ENCODE data around the gene TACSTD2. TPM values are rescaled to one million over a fixed set of nuclear protein-coding genes. Genes with fewer than 3 reads are reported as not detected.

The TACSTD2 gene
- total RNA-seq, 1 donor from 2014 or later: 21.2 TPM

GRCh38 chr1:58587667-58588066, 10.6 kb upstream of the TACSTD2 start:
- no peak overlapping the region for H3K27ac Mint-ChIP-seq
- no peak for DNase-seq (ENCODE audit: extremely low spot score, unreplicated experiment)
- peaks cover 12% of the 10 kb centered on the region for H3K4me1 Mint-ChIP-seq (ENCODE audit: unreplicated experiment)
- H3K4me3 Mint-ChIP-seq: no peak overlapping the region
- no peaks in the 10 kb centered on the region for H3K9me3 Mint-ChIP-seq
- TF ChIP-seq CTCF (conservative IDR thresholded peaks at IDR 0.05): no peak
- H3K36me3 Mint-ChIP-seq: no peaks in the 10 kb centered on the region
- H3K27me3 Mint-ChIP-seq: peaks cover 3% of the 10 kb centered on the region

GRCh38 chr1:58586271-58586670, 9.2 kb upstream of the TACSTD2 start:
- Mint-ChIP-seq H3K27me3 (peaks cover 3% of the 10 kb centered on the region), H3K9me3 (no peaks in the 10 kb centered on the region), H3K4me3 (no peak overlapping the region), H3K27ac (no peak overlapping the region), H3K4me1 (ENCODE audit: unreplicated experiment) (peaks cover 7% of the 10 kb centered on the region), H3K36me3 (no peaks in the 10 kb centered on the region)
- TF ChIP-seq CTCF (conservative IDR thresholded peaks at IDR 0.05): no peak
- no peak for DNase-seq (ENCODE audit: extremely low spot score, unreplicated experiment)

- Mint-ChIP-seq H3K27me3 (peaks cover 3% of the 10 kb centered on the region), H3K36me3 (no peaks in the 10 kb centered on the region), H3K4me1 (ENCODE audit: unreplicated experiment) (peaks cover 7% of the 10 kb centered on the region), H3K4me3 (no peak overlapping the region), H3K27ac (peak overlapping the region; percentile 28), H3K9me3 (no peaks in the 10 kb centered on the region)
- DNase-seq (ENCODE audit: extremely low spot score, unreplicated experiment): no peak
- TF ChIP-seq CTCF (conservative IDR thresholded peaks at IDR 0.05): no peak
Measured at GRCh38 chr1:58585581-58586151, 8.6 kb upstream of the TACSTD2 start.

- TF ChIP-seq CTCF (conservative IDR thresholded peaks at IDR 0.05): no peak
- H3K27ac Mint-ChIP-seq: peak overlapping the region; percentile 28
- no peaks in the 10 kb centered on the region for H3K36me3 Mint-ChIP-seq
- peaks cover 7% of the 10 kb centered on the region for H3K4me1 Mint-ChIP-seq (ENCODE audit: unreplicated experiment)
- no peak for DNase-seq (ENCODE audit: extremely low spot score, unreplicated experiment)
- no peaks in the 10 kb centered on the region for H3K9me3 Mint-ChIP-seq
- H3K4me3 Mint-ChIP-seq: no peak overlapping the region
- peaks cover 3% of the 10 kb centered on the region for H3K27me3 Mint-ChIP-seq
Measured at GRCh38 chr1:58585166-58585565, 8.1 kb upstream of the TACSTD2 start.

- Mint-ChIP-seq H3K27ac (peak overlapping the region; percentile 23), H3K27me3 (peaks cover 3% of the 10 kb centered on the region), H3K4me1 (ENCODE audit: unreplicated experiment) (peaks cover 7% of the 10 kb centered on the region), H3K4me3 (no peak overlapping the region), H3K36me3 (no peaks in the 10 kb centered on the region), H3K9me3 (no peaks in the 10 kb centered on the region)
- no peak for DNase-seq (ENCODE audit: extremely low spot score, unreplicated experiment)
- no peak for TF ChIP-seq CTCF (conservative IDR thresholded peaks at IDR 0.05)
Measured at GRCh38 chr1:58584082-58584895, 7.2 kb upstream of the TACSTD2 start.
